DND-41 (cell line): ENCODE data around the gene SIRPA.

ENCODE experiments used
- ATAC-seq: fragments of 200-7000 bp; cut with Tn5 transposase; 3 replicates; pipeline ENCODE4 v1.9.1; 2021; ENCODE audit warnings: low read depth; ENCODE audit not compliant: insufficient read depth
- DNase-seq: peaks from one replicate; pipeline ENCODE4 v3.0.0-alpha.2; 2020
- H2AFZ ChIP-seq: 2 replicates; pipeline ENCODE4 v1.6.0; 2012; ENCODE audit warnings: low read depth, low read length
- H3K27ac ChIP-seq: 2 replicates; pipeline ENCODE4 v1.5.1; 2012; ENCODE audit warnings: low read length, inconsistent platforms
- H3K27me3 ChIP-seq: fragments of 200-600 bp; sonication (generic); 2 replicates; pipeline ENCODE4 v1.6.0; 2012; ENCODE audit warnings: low read length, mild to moderate bottlenecking, inconsistent platforms; ENCODE audit not compliant: insufficient read depth, poor library complexity
- H3K36me3 ChIP-seq: 2 replicates; pipeline ENCODE4 v1.5.1; 2012; ENCODE audit warnings: low read length, inconsistent platforms; ENCODE audit not compliant: insufficient read depth
- H3K4me1 ChIP-seq: 2 replicates; pipeline ENCODE4 v1.5.1; 2012; ENCODE audit warnings: mild to moderate bottlenecking, low read length; ENCODE audit not compliant: insufficient read depth
- H3K4me2 ChIP-seq: 2 replicates; pipeline ENCODE4 v1.6.0; 2012; ENCODE audit warnings: mild to moderate bottlenecking, moderate library complexity, low read length, inconsistent platforms; ENCODE audit not compliant: insufficient read depth
- H3K4me3 ChIP-seq, 2 experiments: fragments of 200-600 bp in 1 of 2; shearing (Covaris generic) in 1 of 2; 2 replicates each; pipeline ENCODE4 v1.5.1; 2012 to 2016; ENCODE audit warnings: inconsistent platforms in 2 of 2, low read length in 2 of 2, mild to moderate bottlenecking in 2 of 2, low read depth in 1 of 2, moderate library complexity in 1 of 2
- H3K79me2 ChIP-seq: 2 replicates; pipeline ENCODE4 v1.6.0; 2012; ENCODE audit warnings: low read length, inconsistent platforms; ENCODE audit not compliant: insufficient read depth
- H3K9ac ChIP-seq: 2 replicates; pipeline ENCODE4 v1.6.0; 2012; ENCODE audit warnings: low read depth, mild to moderate bottlenecking, inconsistent platforms, low read length, moderate library complexity
- H3K9me3 ChIP-seq: 2 replicates; pipeline ENCODE4 v1.5.1; 2012; ENCODE audit warnings: low read length, moderate library complexity, mild to moderate bottlenecking, inconsistent platforms; ENCODE audit not compliant: insufficient read depth, severe bottlenecking
- H4K20me1 ChIP-seq: 2 replicates; pipeline ENCODE4 v1.6.0; 2012; ENCODE audit warnings: low read length; ENCODE audit not compliant: insufficient read depth
- EZH2 ChIP-seq: IDR thresholded peaks from 3 replicates; pipeline ENCODE4 v1.6.1; 2012; ENCODE audit warnings: borderline replicate concordance, low read depth, mild to moderate bottlenecking, moderate library complexity, low read length, inconsistent platforms; ENCODE audit not compliant: severe bottlenecking
- TF ChIP-seq, protein P1 (sequence below): IDR thresholded peaks from 2 replicates; pipeline ENCODE4 v1.5.1; 2012; ENCODE audit warnings: borderline replicate concordance, low read length, moderate library complexity, mild to moderate bottlenecking; ENCODE audit not compliant: poor library complexity, severe bottlenecking; ENCODE audit errors: extremely low read depth

Gene SIRPA

DNA sequence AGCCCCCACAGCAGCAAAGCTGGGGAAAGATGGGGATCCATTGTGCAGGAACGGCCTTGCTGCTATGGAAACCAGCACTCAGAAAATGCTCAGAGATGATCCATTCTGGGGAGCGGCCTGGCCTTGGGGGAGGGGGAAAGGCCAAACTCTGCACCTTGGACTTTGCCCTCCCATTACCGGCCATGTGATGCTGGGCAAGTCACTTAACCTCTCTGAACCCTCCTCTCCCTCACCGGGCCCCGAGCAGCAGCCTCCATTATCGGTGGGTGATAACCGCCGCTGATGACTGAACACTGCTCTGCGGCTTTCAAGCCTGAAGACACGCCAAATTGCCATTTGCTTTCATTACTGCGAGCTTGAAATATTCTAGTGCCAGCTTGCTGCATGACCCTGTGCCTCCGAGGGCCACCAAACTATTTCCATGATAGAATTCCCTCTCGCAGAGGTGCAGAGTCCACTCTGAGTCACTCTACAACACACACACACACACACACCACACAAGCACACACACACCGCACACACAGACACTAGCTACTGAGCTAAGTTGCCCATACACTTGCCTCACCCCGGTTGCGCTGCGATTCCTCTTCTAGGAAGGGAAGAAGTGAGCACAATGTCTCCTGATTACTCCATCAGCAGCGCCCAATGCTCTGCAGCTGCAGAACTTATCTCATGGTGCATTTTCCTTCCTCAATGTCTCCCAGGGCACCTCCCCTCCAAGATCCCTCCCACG, 20.6 kb upstream of the SIRPA start:
- Histone ChIP-seq H3K9ac (no peak overlapping the region), H3K27me3 (no peaks in the 10 kb centered on the region), H3K27ac (no peak overlapping the region), H3K79me2 (no peaks in the 10 kb centered on the region), H2AFZ (no peak overlapping the region), H3K9me3 (no peaks in the 10 kb centered on the region), H3K4me3 (no peak overlapping the region), H3K4me1 (no peaks in the 10 kb centered on the region), H3K4me2 (no peak overlapping the region), H3K36me3 (no peaks in the 10 kb centered on the region), H4K20me1 (0 out of 2 replicates have a peak, but pooled peaks cover 4% of the 10 kb centered on the region)
- ATAC-seq = no peak
- no peak for DNase-seq
- TF ChIP-seq, protein P1, sequence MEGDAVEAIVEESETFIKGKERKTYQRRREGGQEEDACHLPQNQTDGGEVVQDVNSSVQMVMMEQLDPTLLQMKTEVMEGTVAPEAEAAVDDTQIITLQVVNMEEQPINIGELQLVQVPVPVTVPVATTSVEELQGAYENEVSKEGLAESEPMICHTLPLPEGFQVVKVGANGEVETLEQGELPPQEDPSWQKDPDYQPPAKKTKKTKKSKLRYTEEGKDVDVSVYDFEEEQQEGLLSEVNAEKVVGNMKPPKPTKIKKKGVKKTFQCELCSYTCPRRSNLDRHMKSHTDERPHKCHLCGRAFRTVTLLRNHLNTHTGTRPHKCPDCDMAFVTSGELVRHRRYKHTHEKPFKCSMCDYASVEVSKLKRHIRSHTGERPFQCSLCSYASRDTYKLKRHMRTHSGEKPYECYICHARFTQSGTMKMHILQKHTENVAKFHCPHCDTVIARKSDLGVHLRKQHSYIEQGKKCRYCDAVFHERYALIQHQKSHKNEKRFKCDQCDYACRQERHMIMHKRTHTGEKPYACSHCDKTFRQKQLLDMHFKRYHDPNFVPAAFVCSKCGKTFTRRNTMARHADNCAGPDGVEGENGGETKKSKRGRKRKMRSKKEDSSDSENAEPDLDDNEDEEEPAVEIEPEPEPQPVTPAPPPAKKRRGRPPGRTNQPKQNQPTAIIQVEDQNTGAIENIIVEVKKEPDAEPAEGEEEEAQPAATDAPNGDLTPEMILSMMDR = no peak
- no peak for TF ChIP-seq EZH2

DNA sequence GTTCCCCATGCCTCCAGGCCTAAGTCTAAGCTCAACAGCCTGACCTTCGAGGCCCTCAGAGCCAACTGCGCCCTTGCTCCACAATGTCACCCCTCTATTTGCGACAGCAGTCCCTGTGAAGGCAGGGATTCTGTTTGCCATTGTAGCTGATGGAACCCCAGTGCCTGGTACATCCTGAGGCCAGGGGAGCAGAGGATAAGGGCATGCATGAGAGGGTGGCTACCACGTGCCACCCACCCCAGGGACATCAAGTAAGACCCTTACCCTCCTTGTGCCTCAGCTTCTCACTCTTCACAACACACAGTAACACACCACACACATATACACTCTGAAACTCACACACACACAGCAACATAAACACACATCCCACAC, 20.0 kb upstream of the SIRPA start:
- Histone ChIP-seq H3K4me2 (no peak overlapping the region), H3K27me3 (no peaks in the 10 kb centered on the region), H2AFZ (no peak overlapping the region), H3K9ac (no peak overlapping the region), H4K20me1 (0 out of 2 replicates have a peak, but pooled peaks cover 4% of the 10 kb centered on the region), H3K79me2 (no peaks in the 10 kb centered on the region), H3K9me3 (no peaks in the 10 kb centered on the region), H3K4me3 (no peak overlapping the region), H3K36me3 (no peaks in the 10 kb centered on the region), H3K27ac (no peak overlapping the region), H3K4me1 (no peaks in the 10 kb centered on the region)
- no peak for DNase-seq
- no peak for TF ChIP-seq EZH2
- ATAC-seq = no peak

DNA sequence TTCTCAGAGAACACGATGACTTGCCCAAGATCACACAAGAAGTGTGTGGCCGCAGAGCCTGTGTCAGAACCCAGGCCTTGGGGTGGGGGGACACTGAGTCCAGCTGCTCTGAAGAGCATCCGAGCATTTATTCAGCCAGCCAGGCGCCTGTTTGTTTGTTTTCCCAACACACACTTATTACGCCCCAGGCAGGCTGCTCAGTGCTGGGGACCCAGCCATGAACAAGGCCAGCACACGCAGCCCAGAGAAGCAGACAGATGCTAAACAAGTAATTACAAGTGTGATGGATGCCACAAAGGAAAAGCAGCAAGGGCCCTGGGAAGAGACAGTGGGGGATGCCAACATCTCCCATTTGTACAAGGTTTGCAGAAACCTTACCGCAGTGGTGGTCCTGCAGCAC, 19.4 kb upstream of the SIRPA start:
- TF ChIP-seq, protein P1 = no peak
- no peak for TF ChIP-seq EZH2
- DNase-seq (no peak), ATAC-seq (no peak)
- Histone ChIP-seq H3K4me2 (no peak overlapping the region), H2AFZ (no peak overlapping the region), H3K9ac (no peak overlapping the region), H3K36me3 (no peaks in the 10 kb centered on the region), H3K9me3 (no peaks in the 10 kb centered on the region), H4K20me1 (0 out of 2 replicates have a peak, but pooled peaks cover 4% of the 10 kb centered on the region), H3K4me1 (no peaks in the 10 kb centered on the region), H3K79me2 (no peaks in the 10 kb centered on the region), H3K4me3 (no peak overlapping the region), H3K27ac (no peak overlapping the region), H3K27me3 (no peaks in the 10 kb centered on the region)

DNA sequence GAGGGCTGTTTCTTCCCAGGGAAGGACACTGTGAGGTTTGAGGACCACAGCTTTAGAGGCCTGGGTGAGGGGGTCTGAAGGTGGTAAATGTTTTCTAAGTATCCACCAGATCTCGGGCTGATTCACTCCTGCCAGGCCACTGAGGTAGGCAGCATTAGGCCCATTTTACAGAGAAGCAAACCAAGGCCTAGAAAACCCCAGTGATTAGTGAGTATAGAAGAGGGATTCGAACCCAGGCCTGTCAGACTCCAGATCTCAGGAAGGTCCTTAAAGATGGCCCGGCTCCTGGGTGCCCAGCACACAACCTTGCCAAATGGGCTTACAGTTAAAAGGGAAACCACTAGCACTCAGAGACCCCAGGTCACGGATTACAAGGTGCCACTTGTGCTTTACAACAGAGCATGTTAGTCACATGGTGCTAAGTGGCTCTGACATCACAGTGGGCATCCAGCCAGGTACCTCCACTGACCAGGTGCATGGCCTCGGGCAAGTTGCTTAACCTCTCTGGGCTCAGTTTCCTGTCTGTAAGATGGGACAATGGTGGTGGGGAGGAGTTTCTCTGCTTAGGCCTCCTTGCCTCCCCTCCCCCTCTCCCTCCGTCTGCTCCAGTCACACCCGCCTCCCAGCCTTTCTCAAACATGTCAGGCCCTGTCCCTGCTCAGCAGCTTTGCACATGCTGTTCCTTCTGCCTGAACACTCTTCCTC, 18.8 kb upstream of the SIRPA start:
- 0 out of 2 replicates have a peak, but pooled peaks cover 4% of the 10 kb centered on the region for H4K20me1 ChIP-seq
- H3K4me2 ChIP-seq = no peak overlapping the region
- H3K9me3 ChIP-seq = no peaks in the 10 kb centered on the region
- no peak overlapping the region for H3K27ac ChIP-seq
- H2AFZ ChIP-seq = no peak overlapping the region
- no peak; the same call in 2 of the 3 replicates for ATAC-seq
- H3K4me3 ChIP-seq = no peak overlapping the region
- TF ChIP-seq EZH2 = no peak
- TF ChIP-seq, protein P1 = no peak
- no peaks in the 10 kb centered on the region for H3K79me2 ChIP-seq
- H3K27me3 ChIP-seq = no peaks in the 10 kb centered on the region
- no peaks in the 10 kb centered on the region for H3K36me3 ChIP-seq
- no peak overlapping the region for H3K9ac ChIP-seq
- H3K4me1 ChIP-seq = no peaks in the 10 kb centered on the region
- DNase-seq = no peak
